COR-L47 (cell line): ENCODE measurements around the gene RIPPLY1.

Source experiments
- DNase-seq: peaks from one replicate; lab custom pipeline; 2025; lab: John Stamatoyannopoulos, UW

Gene RIPPLY1

GRCh38 chrX:106903291-106903824 is at the start of gene RIPPLY1:
RIPPLY1 (minus strand) TSS chrX:106903341; CDS start chrX:106903287, 54 bp downstream.
- DNase-seq = no peak

- no peak for DNase-seq
These were observed 49.4 kb upstream of the RIPPLY1 start for GRCh38 chrX:106952538-106952937.

GRCh38 chrX:106952089-106952488 is 48.9 kb upstream of the RIPPLY1 start:
- no peak for DNase-seq

GRCh38 chrX:106951230-106951629 is 48.1 kb upstream of the RIPPLY1 start:
- DNase-seq = no peak

GRCh38 chrX:106950381-106950780 is 47.2 kb upstream of the RIPPLY1 start:
- DNase-seq = no peak

GRCh38 chrX:106949366-106949765 is 46.2 kb upstream of the RIPPLY1 start:
- DNase-seq = no peak

- DNase-seq = no peak
These were observed 45.5 kb upstream of the RIPPLY1 start for GRCh38 chrX:106948641-106949040.

- no peak for DNase-seq
These were observed 43.3 kb upstream of the RIPPLY1 start for GRCh38 chrX:106946464-106946863.

GRCh38 chrX:106940068-106940467 is 36.9 kb upstream of the RIPPLY1 start:
- no peak for DNase-seq

GRCh38 chrX:106939566-106939965 is 36.4 kb upstream of the RIPPLY1 start:
- DNase-seq = no peak

GRCh38 chrX:106936246-106936645 is 33.1 kb upstream of the RIPPLY1 start:
- DNase-seq = no peak

GRCh38 chrX:106935175-106935574 is 32.0 kb upstream of the RIPPLY1 start:
- no peak for DNase-seq

GRCh38 chrX:106933538-106933961 is 30.4 kb upstream of the RIPPLY1 start:
- DNase-seq = no peak

- no peak for DNase-seq
These were observed 29.9 kb upstream of the RIPPLY1 start for GRCh38 chrX:106932960-106933537.

GRCh38 chrX:106932492-106932923 is 29.4 kb upstream of the RIPPLY1 start:
- DNase-seq = no peak

- DNase-seq = no peak
These were observed 28.8 kb upstream of the RIPPLY1 start for GRCh38 chrX:106931831-106932491.

GRCh38 chrX:106928227-106928626 is 25.1 kb upstream of the RIPPLY1 start:
- no peak for DNase-seq

GRCh38 chrX:106927700-106928099 is 24.6 kb upstream of the RIPPLY1 start:
- no peak for DNase-seq

- DNase-seq = no peak
These were observed 23.9 kb upstream of the RIPPLY1 start for GRCh38 chrX:106927023-106927422.

- no peak for DNase-seq
These were observed 18.5 kb upstream of the RIPPLY1 start for GRCh38 chrX:106921637-106922036.

- no peak for DNase-seq
These were observed 16.9 kb upstream of the RIPPLY1 start, which contains the start of gene CLDN2 for GRCh38 chrX:106919932-106920452. CLDN2 (plus strand) TSS chrX:106920402; CDS start chrX:106928229, 7,827 bp downstream.

GRCh38 chrX:106917830-106918500 is 14.8 kb upstream of the RIPPLY1 start:
- DNase-seq = peak; percentile 15

- DNase-seq = no peak
These were observed 9.7 kb upstream of the RIPPLY1 start for GRCh38 chrX:106912864-106913263.
